Suppressor macrophage treated with lipopolysaccharide for 4 hours (primary cell): ENCODE measurements around the gene SLC27A1.
A peak's percentile ranks its signal among the peaks of the same experiment; 100 is the strongest.
"Not testable (repeated sequence)": the region's sequence is repeated elsewhere in the genome, so short reads cannot be mapped to it uniquely, and the experiment has no call there.

Experiments
- DNase-seq: peaks from one replicate; pipeline ENCODE4 v3.0.0-alpha.2; 2020

The SLC27A1 gene

GRCh38 chr19:17512574-17512939 lies 42.2 kb downstream of the SLC27A1 start:
- DNase-seq = peak; percentile 13

GRCh38 chr19:17515408-17516149 lies 45.3 kb downstream of the SLC27A1 start:
- no peak for DNase-seq

- DNase-seq = no peak
Observed at GRCh38 chr19:17517898-17518297, 47.6 kb downstream of the SLC27A1 start.

GRCh38 chr19:17518654-17519053 lies 48.3 kb downstream of the SLC27A1 start:
- DNase-seq = not testable (repeated sequence)

- no peak for DNase-seq
Observed at GRCh38 chr19:17519967-17520366, 49.6 kb downstream of the SLC27A1 start.

- DNase-seq = no peak
Observed at GRCh38 chr19:17520865-17521264, 50.5 kb downstream of the SLC27A1 start.

GRCh38 chr19:17522988-17523872 lies 52.9 kb downstream of the SLC27A1 start:
- DNase-seq = peak; percentile 90

GRCh38 chr19:17524651-17525050 lies 54.3 kb downstream of the SLC27A1 start:
- DNase-seq = no peak

GRCh38 chr19:17525141-17525540 lies 54.8 kb downstream of the SLC27A1 start:
- DNase-seq = no peak

- no peak for DNase-seq
Observed at GRCh38 chr19:17526922-17527321, 56.6 kb downstream of the SLC27A1 start.

- no peak for DNase-seq
Observed at GRCh38 chr19:17527326-17527725, 57.0 kb downstream of the SLC27A1 start.

- no peak for DNase-seq
Observed at GRCh38 chr19:17528610-17529009, 58.3 kb downstream of the SLC27A1 start.

- no peak for DNase-seq
Observed at GRCh38 chr19:17529239-17530158, 59.2 kb downstream of the SLC27A1 start.

GRCh38 chr19:17530586-17530985 lies 60.3 kb downstream of the SLC27A1 start:
- no peak for DNase-seq

- DNase-seq = no peak
Observed at GRCh38 chr19:17532116-17532515, 61.8 kb downstream of the SLC27A1 start.

GRCh38 chr19:17532557-17532956 lies 62.2 kb downstream of the SLC27A1 start:
- no peak for DNase-seq

GRCh38 chr19:17534767-17535166 lies 64.4 kb downstream of the SLC27A1 start:
- no peak for DNase-seq

GRCh38 chr19:17536955-17537354 lies 66.6 kb downstream of the SLC27A1 start:
- no peak for DNase-seq

GRCh38 chr19:17538684-17539237 lies 68.4 kb downstream of the SLC27A1 start:
- DNase-seq = peak; percentile 23

- peak; percentile 97 for DNase-seq
Observed at GRCh38 chr19:17539238-17540117, 69.2 kb downstream of the SLC27A1 start.

- no peak for DNase-seq
Observed at GRCh38 chr19:17540174-17540573, 69.8 kb downstream of the SLC27A1 start.
